KBM-7 (cell line): ENCODE measurements around the gene FAM53B.

Experiments used
- DNase-seq: peaks from one replicate; pipeline ENCODE4 v3.0.0-alpha.2; 2015
- in situ Hi-C: fragments of 300-500 bp; cut with MboI; formaldehyde crosslinking; loops from 2 replicates; pipeline ENCODE4 v1.14.3; 2020; ENCODE audit warnings: low sequenced_read_pairs, low pct_unique_long_range_greater_than_20kb, mixed read lengths

Gene FAM53B

GRCh38 chr10:124717911-124718741, 26.1 kb downstream of the FAM53B start:
- peak; percentile 86 for DNase-seq
- in situ Hi-C loops = no loop called here

GRCh38 chr10:124717041-124717757, 27.0 kb downstream of the FAM53B start:
- DNase-seq = no peak
- in situ Hi-C loops = no loop called here

GRCh38 chr10:124716369-124716768, 27.8 kb downstream of the FAM53B start:
- no peak for DNase-seq

GRCh38 chr10:124715439-124715838, 28.7 kb downstream of the FAM53B start:
- no peak for DNase-seq
- in situ Hi-C loops = no loop called here

More at GRCh38 chr10:124716369-124716768, 27.8 kb downstream of the FAM53B start:
- in situ Hi-C loops = no loop called here

GRCh38 chr10:124713679-124714255, 30.4 kb downstream of the FAM53B start:
- DNase-seq = no peak
- in situ Hi-C loops = no loop called here

- no peak for DNase-seq
- in situ Hi-C loops = no loop called here
Measured at GRCh38 chr10:124712704-124713407, 31.3 kb downstream of the FAM53B start.

GRCh38 chr10:124711145-124711544, 33.0 kb downstream of the FAM53B start:
- in situ Hi-C loops = no loop called here
- no peak for DNase-seq

- DNase-seq = no peak
- in situ Hi-C loops = no loop called here
Measured at GRCh38 chr10:124710266-124710881, 33.8 kb downstream of the FAM53B start.

GRCh38 chr10:124709861-124710260, 34.3 kb downstream of the FAM53B start:
- in situ Hi-C loops = no loop called here
- DNase-seq = no peak

GRCh38 chr10:124708922-124709520, 35.2 kb downstream of the FAM53B start:
- in situ Hi-C loops = no loop called here
- no peak for DNase-seq

GRCh38 chr10:124708246-124708779, 35.9 kb downstream of the FAM53B start:
- in situ Hi-C loops = no loop called here
- no peak for DNase-seq

GRCh38 chr10:124707551-124707950, 36.6 kb downstream of the FAM53B start:
- in situ Hi-C loops = no loop called here
- no peak for DNase-seq

- in situ Hi-C loops = no loop called here
- no peak for DNase-seq
Measured at GRCh38 chr10:124707144-124707467, 37.1 kb downstream of the FAM53B start.

GRCh38 chr10:124706462-124707143, 37.6 kb downstream of the FAM53B start:
- in situ Hi-C loops = no loop called here
- DNase-seq = no peak

- no peak for DNase-seq
- in situ Hi-C loops = no loop called here
Measured at GRCh38 chr10:124705817-124706461, 38.2 kb downstream of the FAM53B start.

- DNase-seq = no peak
- in situ Hi-C loops = no loop called here
Measured at GRCh38 chr10:124705381-124705740, 38.8 kb downstream of the FAM53B start.

- in situ Hi-C loops = no loop called here
- DNase-seq = no peak
Measured at GRCh38 chr10:124704428-124705380, 39.5 kb downstream of the FAM53B start.
